ENCODE results near the gene STING1. TPM values are rescaled to one million over a fixed set of nuclear protein-coding genes. Genes with fewer than 3 reads are reported as not detected.
"Not testable (repeated sequence)": the region's sequence is repeated elsewhere in the genome, so short reads cannot be mapped to it uniquely, and the experiment has no call there.

STING1 gene
- total RNA-seq, 1 experiment from 2014 or later: 0.48 TPM

GRCh38 chr5:139531772-139532169 is 49.2 kb upstream of the STING1 start:
- no peak for TF ChIP-seq CTCF (conservative IDR thresholded peaks at IDR 0.05)
- Histone ChIP-seq H3K27me3 (ENCODE audit: insufficient read depth, low read length) (no peaks in the 10 kb centered on the region), H3T11ph (ENCODE audit: low read length) (no peak overlapping the region), H2BK5ac (ENCODE audit: insufficient read length, low read length) (no peak overlapping the region), H4K5ac (ENCODE audit: insufficient read length, low read depth, low read length) (no peak overlapping the region), H2BK120ac (ENCODE audit: low read depth, low read length, poor library complexity, severe bottlenecking) (no peak overlapping the region), H3K23me2 (ENCODE audit: insufficient read length, low read depth, low read length, poor library complexity, severe bottlenecking) (no peaks in the 10 kb centered on the region), H3K9ac (ENCODE audit: extremely low read depth, insufficient read length, low read length) (no peak overlapping the region), H3K18ac (ENCODE audit: insufficient read length, low read depth, low read length) (no peak overlapping the region), H2BK20ac (ENCODE audit: low read depth, low read length, poor library complexity, severe bottlenecking) (no peak overlapping the region), H4K91ac (ENCODE audit: insufficient read length, low read depth, low read length) (no peak overlapping the region), H3K27ac (ENCODE audit: insufficient read length, low read depth, low read length) (no peak overlapping the region), H3K79me2 (ENCODE audit: insufficient read depth, low read length) (no peaks in the 10 kb centered on the region), H3K4ac (ENCODE audit: low read depth, low read length) (no peak overlapping the region), H2AFZ (ENCODE audit: low read length) (no peak overlapping the region), H3K4me1 (ENCODE audit: insufficient read depth, low read length) (peaks cover 2% of the 10 kb centered on the region; the same call in 1 of the 2 replicates), H3K23ac (ENCODE audit: insufficient read length, low read depth, low read length) (no peak overlapping the region), H2BK12ac (ENCODE audit: insufficient read length, low read depth, low read length) (no peak overlapping the region), H2BK15ac (ENCODE audit: low read depth, low read length) (no peak overlapping the region), H3K79me1 (ENCODE audit: insufficient read depth, low read depth, low read length, poor library complexity, severe bottlenecking) (no peaks in the 10 kb centered on the region), H2AK5ac (ENCODE audit: insufficient read length, low read length) (no peak overlapping the region), H3K4me2 (ENCODE audit: insufficient read depth, insufficient read length, low read length) (no peak overlapping the region), H3K14ac (ENCODE audit: insufficient read depth, low read length) (no peak overlapping the region), H3K9me3 (ENCODE audit: control insufficient read depth, low read depth, low read length) (no peaks in the 10 kb centered on the region), H3K56ac (ENCODE audit: insufficient read length, low read depth, low read length) (no peak overlapping the region), H4K8ac (replicated peaks; ENCODE audit: insufficient read length, low read depth, low read length) (no peak overlapping the region), H4K20me1 (ENCODE audit: control insufficient read depth, insufficient read depth, insufficient read length) (no peaks in the 10 kb centered on the region)
- Mint-ChIP-seq H3K4me3 (no peak overlapping the region), H3K36me3 (ENCODE audit: insufficient read depth in 1 of 3, low read depth in 3 of 3) (peaks cover 0 to 8% (median 0%) of the 10 kb centered on the region in 3 experiments; a peak in 4 of 7 replicates), H3K4me1 (peaks cover 21 to 23% of the 10 kb centered on the region in 2 experiments), H3K27ac (no peak overlapping the region; a peak in 1 of 7 replicates), H3K27me3 (ENCODE audit: low read depth) (peaks cover 3% of the 10 kb centered on the region), H3K9me3 (peaks cover 0 to 2% of the 10 kb centered on the region in 2 experiments; a peak in 1 of 5 replicates)
- no peak for DNase-seq
- no CpG with 5 or more reads among the region's 3 CpGs for WGBS (ENCODE audit: extremely low coverage, insufficient read length, low lambda C conversion rate)

- not testable (repeated sequence) for H4K8ac ChIP-seq (replicated peaks; ENCODE audit: insufficient read length, low read depth, low read length); H4K91ac ChIP-seq (ENCODE audit: insufficient read length, low read depth, low read length); H2BK20ac ChIP-seq (ENCODE audit: low read depth, low read length, poor library complexity, severe bottlenecking); H2AFZ ChIP-seq (ENCODE audit: low read length); H3K27ac ChIP-seq (ENCODE audit: insufficient read length, low read depth, low read length); H3K27me3 Mint-ChIP-seq (ENCODE audit: low read depth); H4K20me1 ChIP-seq (ENCODE audit: control insufficient read depth, insufficient read depth, insufficient read length); H3K27me3 ChIP-seq (ENCODE audit: insufficient read depth, low read length); H3K18ac ChIP-seq (ENCODE audit: insufficient read length, low read depth, low read length); H4K5ac ChIP-seq (ENCODE audit: insufficient read length, low read depth, low read length); H3K56ac ChIP-seq (ENCODE audit: insufficient read length, low read depth, low read length); H3K14ac ChIP-seq (ENCODE audit: insufficient read depth, low read length); H2AK5ac ChIP-seq (ENCODE audit: insufficient read length, low read length); H2BK15ac ChIP-seq (ENCODE audit: low read depth, low read length); H3K36me3 Mint-ChIP-seq (ENCODE audit: insufficient read depth in 1 of 3, low read depth in 3 of 3); H3K4me1 ChIP-seq (ENCODE audit: insufficient read depth, low read length); H3K4me3 Mint-ChIP-seq; H2BK5ac ChIP-seq (ENCODE audit: insufficient read length, low read length); H2BK12ac ChIP-seq (ENCODE audit: insufficient read length, low read depth, low read length); H2BK120ac ChIP-seq (ENCODE audit: low read depth, low read length, poor library complexity, severe bottlenecking); H3K23me2 ChIP-seq (ENCODE audit: insufficient read length, low read depth, low read length, poor library complexity, severe bottlenecking); H3K79me1 ChIP-seq (ENCODE audit: insufficient read depth, low read depth, low read length, poor library complexity, severe bottlenecking); H3K79me2 ChIP-seq (ENCODE audit: insufficient read depth, low read length); H3T11ph ChIP-seq (ENCODE audit: low read length); H3K4ac ChIP-seq (ENCODE audit: low read depth, low read length); H3K9me3 ChIP-seq (ENCODE audit: control insufficient read depth, low read depth, low read length); H3K27ac Mint-ChIP-seq; H3K23ac ChIP-seq (ENCODE audit: insufficient read length, low read depth, low read length); H3K4me2 ChIP-seq (ENCODE audit: insufficient read depth, insufficient read length, low read length); H3K9ac ChIP-seq (ENCODE audit: extremely low read depth, insufficient read length, low read length); DNase-seq; H3K9me3 Mint-ChIP-seq
- peaks cover 38 to 40% of the 10 kb centered on the region in 2 experiments for H3K4me1 Mint-ChIP-seq
- no CpG with 5 or more reads among the region's 2 CpGs for WGBS (ENCODE audit: extremely low coverage, insufficient read length, low lambda C conversion rate)
These were observed 47.5 kb upstream of the STING1 start for GRCh38 chr5:139530079-139530478.

All from H9 (cell line).